Frontal cortex (tissue), 4 donors: Measurements from ENCODE around the gene TTC29. TPM values are rescaled to one million over a fixed set of nuclear protein-coding genes. Genes with fewer than 3 reads are reported as not detected.

Experiments used
- DNase-seq, 2 donors: peaks; one replicate each; pipeline ENCODE4 v3.0.0; 2012; ENCODE audit warnings: low spot score in 2 of 2
- FAIRE-seq: peaks from 2 replicates; lab custom pipeline; 2012; peaks lifted over from hg19 to GRCh38; lab: Jason Lieb, UNC
- total RNA-seq: library from RNA; depleted of rRNA; stranded (reverse); fragments of >200 nt; gene quantifications from one replicate; pipeline ENCODE4 v1.2.3, GENCODE V29; 2014
- donor health status: control.
- donor health status: control.
- donor health status: control.

The TTC29 gene
- not detected for total RNA-seq

- DNase-seq: peak; percentile 37 to 86
- FAIRE-seq: peak; percentile 42
These were observed at the start of gene TTC29 for GRCh38 chr4:146945556-146946374. TTC29 (minus strand) TSS chr4:146945864; CDS start chr4:146939895, 5,969 bp downstream.

- FAIRE-seq (no peak), DNase-seq (no peak)
These were observed 36.0 kb upstream of the TTC29 start for GRCh38 chr4:146981651-146982050.

- DNase-seq: no peak
- FAIRE-seq: no peak
These were observed 33.0 kb upstream of the TTC29 start for GRCh38 chr4:146978641-146979040.

- no peak for FAIRE-seq
These were observed 30.5 kb upstream of the TTC29 start for GRCh38 chr4:146976145-146976544.

GRCh38 chr4:146975527-146975926 is 29.9 kb upstream of the TTC29 start:
- no peak for DNase-seq
- FAIRE-seq: no peak

More at GRCh38 chr4:146976145-146976544, 30.5 kb upstream of the TTC29 start:
- no peak for DNase-seq

- DNase-seq: no peak
- FAIRE-seq: no peak
These were observed 29.4 kb upstream of the TTC29 start for GRCh38 chr4:146975036-146975435.

- no peak for DNase-seq
- no peak for FAIRE-seq
These were observed 26.4 kb upstream of the TTC29 start for GRCh38 chr4:146972036-146972435.

GRCh38 chr4:146969126-146969525 is 23.5 kb upstream of the TTC29 start:
- DNase-seq (no peak), FAIRE-seq (no peak)

GRCh38 chr4:146960634-146961033 is 15.0 kb upstream of the TTC29 start:
- FAIRE-seq (no peak), DNase-seq (no peak)

- FAIRE-seq: no peak
These were observed 14.0 kb upstream of the TTC29 start for GRCh38 chr4:146959692-146960091.

GRCh38 chr4:146957237-146957636 is 11.6 kb upstream of the TTC29 start:
- DNase-seq (no peak), FAIRE-seq (no peak)

More at GRCh38 chr4:146959692-146960091, 14.0 kb upstream of the TTC29 start:
- no peak for DNase-seq

- no peak for FAIRE-seq
- no peak for DNase-seq
These were observed 7.2 kb upstream of the TTC29 start for GRCh38 chr4:146952896-146953295.

GRCh38 chr4:146949559-146949958 is 3.9 kb upstream of the TTC29 start:
- DNase-seq (no peak), FAIRE-seq (no peak)

- DNase-seq (no peak), FAIRE-seq (no peak)
These were observed 1.8 kb downstream of the TTC29 start for GRCh38 chr4:146943691-146944375.

GRCh38 chr4:146932116-146932515 is 13.5 kb downstream of the TTC29 start:
- no peak for DNase-seq
- no peak for FAIRE-seq

- no peak for FAIRE-seq
- no peak for DNase-seq
These were observed 15.0 kb downstream of the TTC29 start for GRCh38 chr4:146930673-146931072.

GRCh38 chr4:146927695-146928094 is 18.0 kb downstream of the TTC29 start:
- DNase-seq (no peak), FAIRE-seq (no peak)

- no peak for FAIRE-seq
- peak in 1 of 2 donors; percentile 1 for DNase-seq
These were observed 29.1 kb downstream of the TTC29 start for GRCh38 chr4:146916479-146917076.

- FAIRE-seq (no peak), DNase-seq (no peak)
These were observed 30.5 kb downstream of the TTC29 start for GRCh38 chr4:146915132-146915531.

- DNase-seq (no peak), FAIRE-seq (no peak)
These were observed 45.4 kb downstream of the TTC29 start for GRCh38 chr4:146900295-146900694.

GRCh38 chr4:146890301-146890700 is 55.4 kb downstream of the TTC29 start:
- FAIRE-seq (no peak), DNase-seq (no peak)
